ENCODE results near the gene RNF223.

Gene RNF223

DNA sequence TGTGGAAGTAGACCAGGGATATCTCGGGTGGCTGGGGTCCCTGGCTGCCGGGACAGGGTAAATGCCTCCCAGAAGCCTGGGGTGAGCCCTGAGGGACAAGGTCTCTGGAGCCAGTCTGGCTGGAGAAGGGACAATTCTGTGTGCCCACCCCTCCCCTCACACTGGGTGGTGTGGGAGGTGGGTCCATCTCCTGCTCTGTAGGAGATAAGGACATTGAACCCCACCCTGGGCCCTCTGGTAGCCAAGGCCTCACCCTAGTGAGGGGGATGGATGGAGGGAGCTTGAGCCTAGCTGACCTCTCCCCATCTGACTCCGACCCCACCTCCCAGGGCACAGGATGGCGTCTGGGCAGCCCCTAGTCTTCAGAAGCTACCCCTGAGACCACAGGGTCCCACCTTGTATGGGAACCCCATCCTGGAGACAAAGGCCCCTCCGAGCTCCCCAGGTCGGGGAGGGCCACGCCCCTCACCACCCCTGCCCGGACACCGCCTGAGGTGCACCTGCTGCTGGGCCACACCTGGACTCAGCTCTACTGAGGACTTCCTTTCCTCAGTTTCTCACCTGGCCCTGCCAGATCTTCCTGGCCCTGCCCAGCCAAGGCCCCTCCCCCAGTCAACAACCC is 49.8 kb downstream of the RNF223 start:
- DNase-seq, result no peak

DNA sequence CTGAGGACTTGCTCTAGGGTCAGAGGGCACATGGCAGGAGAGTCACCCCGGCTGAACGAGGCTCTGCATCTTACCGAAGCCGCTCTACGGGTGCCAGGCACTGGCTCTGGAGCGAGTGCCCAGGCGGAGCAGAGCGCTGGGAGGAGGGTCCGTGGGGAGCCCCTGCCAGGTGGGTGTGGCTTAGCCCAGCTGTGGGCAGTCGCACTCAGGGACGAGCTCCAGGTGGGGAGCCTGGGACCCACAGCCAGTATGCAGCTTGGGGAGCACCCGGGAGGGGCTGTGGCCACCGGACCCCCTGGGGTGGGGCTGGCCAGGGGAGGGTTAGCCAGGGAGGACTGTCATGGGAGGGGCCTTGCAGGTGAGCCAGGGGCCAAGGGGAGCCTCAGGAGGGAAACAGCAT is 50.4 kb downstream of the RNF223 start:
- no peak for DNase-seq

GRCh38 chr1:1022302-1023009 is 51.6 kb downstream of the RNF223 start:
- no peak for DNase-seq

DNA sequence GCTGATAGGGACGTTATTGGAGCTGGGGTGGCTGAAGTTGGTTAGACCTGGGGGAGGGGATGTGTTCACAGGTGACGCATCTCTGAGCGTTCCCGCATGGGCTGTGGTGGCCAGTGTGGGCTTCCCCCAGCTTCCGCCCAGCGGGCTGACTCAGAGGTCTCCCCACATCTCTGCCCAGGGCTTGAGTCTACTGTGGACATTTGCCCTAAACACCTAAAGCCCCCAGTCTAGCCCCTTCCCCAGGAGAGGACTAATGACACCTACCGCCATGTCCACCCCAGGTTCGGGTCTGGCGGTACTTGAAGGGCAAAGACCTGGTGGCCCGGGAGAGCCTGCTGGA is 52.2 kb downstream of the RNF223 start:
- DNase-seq, result no peak

DNA sequence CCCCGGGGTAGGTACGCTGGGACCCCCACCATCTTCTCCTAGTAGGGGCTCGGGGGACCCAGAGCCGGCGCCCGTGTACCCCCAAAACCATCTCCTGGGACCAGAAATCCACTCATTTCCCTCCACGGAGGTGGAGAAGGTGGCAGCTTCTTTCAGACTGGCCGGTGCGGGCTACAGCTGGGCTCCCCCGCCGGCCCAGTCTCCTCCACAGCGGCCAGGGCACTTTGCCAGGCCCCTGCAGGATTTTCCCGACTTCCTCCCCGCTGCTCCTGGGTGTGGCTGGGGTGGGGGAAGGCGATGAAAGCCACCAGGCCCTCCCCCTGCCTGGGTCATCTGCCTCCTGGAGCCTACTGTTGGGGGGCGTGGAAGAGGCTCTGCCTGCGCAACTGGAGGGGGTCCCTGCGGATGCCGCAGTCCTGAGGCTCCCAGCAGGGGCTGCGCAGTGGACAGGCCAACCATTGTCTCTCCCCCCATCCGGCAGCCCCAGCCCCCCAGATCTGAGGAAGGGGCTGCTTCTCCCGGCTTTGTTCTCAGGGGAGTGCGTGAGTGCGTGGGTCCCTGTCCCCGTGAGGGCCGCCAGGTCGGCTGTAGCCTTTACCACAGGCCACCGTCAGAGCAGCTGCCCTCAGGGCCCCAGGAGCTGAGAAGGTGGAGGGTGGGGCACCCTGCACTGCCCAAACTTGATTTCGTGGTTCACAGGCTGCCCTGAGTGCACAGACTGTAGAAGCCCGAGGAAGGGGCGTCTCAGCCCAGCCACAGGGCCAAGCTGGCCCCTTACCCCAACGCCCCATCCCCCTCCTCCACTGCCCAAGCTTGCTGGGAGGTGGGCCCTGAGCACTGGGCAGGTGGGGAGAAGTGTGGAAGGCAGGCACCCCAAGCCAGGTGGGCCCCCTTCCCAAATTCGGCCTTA is 52.8 kb downstream of the RNF223 start:
- DNase-seq, result no peak

Data from stimulated activated CD4-positive, alpha-beta T cell treated with anti-CD3 and anti-CD28 coated beads, Interleukin-4, amount 100 ng/mL, for 1 hour (primary cell).